Sciatic nerve (tissue), 2 donors: Measurements from ENCODE around the gene LINC01488. TPM values are rescaled to one million over a fixed set of nuclear protein-coding genes. Genes with fewer than 3 reads are reported as not detected.

Experiments used
- ATAC-seq: fragments of 200-7000 bp; cut with Tn5 transposase; one replicate; pipeline ENCODE4 v1.9.1; 2020; ENCODE audit warnings: mild to moderate bottlenecking, moderate library complexity
- DNase-seq: peaks from one replicate; pipeline ENCODE4 v3.0.0-alpha.2; 2020; ENCODE audit warnings: low spot score
- intact Hi-C: fragments of 100-400 bp; cut with DNase I; formaldehyde crosslinking; loops from one replicate; pipeline ENCODE4 v1.14.2; 2022
- total RNA-seq: library from RNA; stranded (reverse); fragmentation: NEBNext Ultra II Directional; extraction: Animal tissue kit (Norgen Biotek cat#: 25700); gene quantifications from one replicate; pipeline ENCODE4 v1.2.1, GENCODE V29; 2021
- donor health status: DM: no; HTN: no; CAD: no.
- donor health status: DM: no; HTN: no; CAD: no.

LINC01488 gene
- total RNA-seq, 1 donor from 2014 or later: not detected

DNA sequence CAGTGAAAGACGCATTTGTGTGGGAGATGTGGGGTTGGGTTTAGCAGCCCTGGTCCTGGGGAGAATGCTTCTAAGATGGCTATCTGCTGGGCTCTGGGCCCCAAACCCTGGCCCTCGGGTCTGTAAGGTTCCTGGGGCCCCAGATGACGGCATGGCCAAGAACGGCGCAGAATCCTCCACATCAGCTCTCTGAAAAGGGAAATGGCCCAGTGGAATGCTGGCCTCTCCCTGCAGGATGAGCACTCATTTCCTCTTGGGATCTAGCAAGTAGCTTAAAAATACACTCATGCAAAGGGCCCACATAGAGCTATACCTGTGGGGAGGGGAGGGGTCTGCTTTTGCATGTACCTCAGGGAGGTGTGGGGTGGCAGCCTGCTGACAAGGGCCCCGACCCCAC, 37.5 kb upstream of the LINC01488 start:
- DNase-seq (no peak), ATAC-seq (no peak)
- intact Hi-C loops: loop anchor here (5.0 kb wide), 1 partner anchor 193 kb away; no protein-coding TSS in a partner anchor

DNA sequence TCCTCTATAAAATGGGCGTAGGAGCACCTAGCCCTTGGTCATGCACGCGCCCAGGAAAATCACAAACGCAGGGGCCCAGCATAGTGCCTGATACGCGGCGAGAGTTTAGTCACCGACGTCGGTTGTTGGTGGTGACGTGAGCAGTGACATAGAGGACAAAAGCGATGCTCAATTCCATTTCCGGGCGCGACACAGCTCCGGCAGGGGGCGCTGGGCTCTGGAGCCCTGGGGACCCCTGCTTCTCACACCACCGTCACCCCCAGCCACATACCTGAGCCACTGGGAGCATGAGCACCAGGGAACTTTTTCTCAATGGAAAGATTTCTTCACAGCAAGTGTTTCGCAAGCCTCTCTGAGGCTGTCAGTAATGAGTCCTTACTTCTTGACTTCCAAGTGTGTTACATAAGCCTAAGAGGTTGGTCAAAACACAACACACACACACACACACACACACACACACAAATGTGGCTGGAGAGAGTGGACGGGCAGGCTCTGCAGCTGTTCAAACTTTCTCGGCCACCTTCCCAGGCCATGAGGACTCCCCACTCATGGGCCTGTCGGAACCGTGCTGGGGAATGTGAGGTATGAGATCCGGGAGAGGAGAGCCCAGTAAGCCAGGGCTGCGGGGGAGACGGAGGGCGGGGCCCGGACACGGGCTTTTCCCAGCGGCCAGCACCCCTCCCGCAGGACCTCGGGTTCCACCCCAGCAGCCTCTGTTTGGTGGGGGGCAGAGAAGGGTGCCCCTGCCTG, 36.9 kb upstream of the LINC01488 start:
- peak; percentile 84 for DNase-seq

DNA sequence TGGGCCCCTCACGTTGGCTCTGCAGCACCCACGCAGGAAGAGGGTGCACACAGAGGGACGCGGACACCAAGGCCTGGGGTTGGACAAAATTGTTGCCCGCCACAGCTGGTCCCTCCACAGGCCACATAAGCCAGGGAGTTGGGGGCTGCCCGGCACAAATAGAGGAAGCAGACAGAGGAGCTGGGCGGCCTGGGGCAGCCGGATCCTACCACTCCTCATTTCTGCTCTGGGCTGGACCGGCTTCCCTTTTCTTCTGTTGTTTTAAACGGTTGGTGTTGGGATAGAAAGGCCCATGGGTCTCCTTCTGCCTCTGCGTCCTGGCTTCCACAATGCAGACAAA, 36.4 kb upstream of the LINC01488 start:
- intact Hi-C loops: no loop called here
- peak; percentile 7 for ATAC-seq
- DNase-seq: no peak

More for the DNA sequence above, 36.9 kb upstream of the LINC01488 start:
- peak; percentile 83 for ATAC-seq
- intact Hi-C loops: loop anchor here (5.0 kb wide), 1 partner anchor 193 kb away; no protein-coding TSS in a partner anchor

DNA sequence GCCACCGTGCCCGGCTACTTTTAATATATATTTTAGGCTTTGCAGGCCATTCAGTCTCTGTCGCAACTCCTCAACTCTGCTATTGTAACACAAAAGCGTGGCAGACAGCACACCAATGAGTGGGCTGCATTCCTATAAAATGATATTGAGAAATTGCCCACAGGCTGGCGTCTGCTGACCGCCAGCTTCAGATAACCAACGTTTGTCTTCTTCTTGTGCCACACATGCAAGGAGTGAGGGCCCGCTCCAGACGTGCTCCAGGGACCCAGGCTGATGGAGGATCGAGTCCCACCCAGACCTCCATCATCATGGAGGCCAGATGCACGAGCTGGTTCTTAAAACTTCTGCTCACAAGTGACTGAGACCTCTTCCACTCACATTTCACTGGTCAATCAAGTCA, 35.4 kb upstream of the LINC01488 start:
- intact Hi-C loops: no loop called here
- ATAC-seq (no peak), DNase-seq (no peak)

DNA sequence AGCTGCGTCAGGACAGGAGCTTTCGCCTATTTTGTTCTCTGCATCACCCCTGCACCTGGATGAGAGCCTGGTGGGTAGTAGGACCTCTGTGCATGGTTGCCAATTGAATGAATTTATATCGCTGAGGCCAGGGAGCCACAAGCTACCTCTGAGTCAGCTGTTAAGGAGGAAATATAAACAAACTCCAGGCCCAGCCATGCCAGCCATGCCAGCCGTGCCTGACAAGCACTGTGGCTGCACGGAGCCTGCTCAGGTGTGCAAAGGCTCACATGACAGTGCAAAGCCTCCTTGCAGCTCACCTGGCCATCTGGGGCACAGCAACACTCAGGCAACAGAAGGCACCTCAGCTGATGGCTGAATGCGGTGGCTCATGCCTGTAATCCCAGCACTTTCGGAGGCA, 33.7 kb upstream of the LINC01488 start:
- intact Hi-C loops: no loop called here
- DNase-seq (no peak), ATAC-seq (no peak)

DNA sequence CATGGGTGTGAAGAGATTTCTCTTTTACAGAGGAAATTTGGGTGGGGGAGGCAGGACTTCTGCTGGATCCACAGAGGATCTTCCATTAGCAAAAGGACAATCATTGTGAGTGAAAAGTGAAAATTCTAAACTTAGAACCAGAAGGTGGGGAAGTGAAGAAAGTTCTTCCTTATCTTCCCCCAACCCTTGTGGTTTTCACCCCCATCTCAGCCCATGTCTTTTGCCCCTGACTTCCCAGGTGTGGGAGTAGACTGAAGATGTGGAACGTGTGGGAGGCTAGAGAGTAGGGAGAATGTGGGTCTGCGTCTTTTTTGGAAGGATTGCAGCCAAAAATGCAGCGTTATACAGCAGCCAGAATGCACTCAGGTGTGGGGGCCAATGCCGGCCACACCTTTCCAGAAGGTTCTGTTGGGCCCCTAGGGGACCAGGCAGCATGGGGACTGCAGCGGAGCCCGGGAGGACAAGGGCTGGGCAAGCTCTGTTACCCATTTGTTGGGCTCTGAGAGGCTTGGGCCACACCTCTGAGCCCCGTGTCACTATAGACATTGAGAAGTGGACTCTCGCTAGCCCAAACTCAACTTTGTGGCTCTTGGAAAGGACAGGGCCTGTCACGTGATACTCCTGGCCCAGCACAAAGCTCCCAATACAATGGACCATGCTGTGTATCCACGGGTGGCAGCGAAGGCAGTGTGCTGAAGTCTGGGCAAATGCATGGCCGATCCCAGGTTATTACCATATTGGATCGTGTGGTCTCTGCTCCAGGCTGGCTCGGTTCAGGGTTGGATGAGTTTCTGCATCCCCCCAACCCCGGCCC, 32.8 kb upstream of the LINC01488 start:
- ATAC-seq (no peak), DNase-seq (no peak)
- intact Hi-C loops: no loop called here

DNA sequence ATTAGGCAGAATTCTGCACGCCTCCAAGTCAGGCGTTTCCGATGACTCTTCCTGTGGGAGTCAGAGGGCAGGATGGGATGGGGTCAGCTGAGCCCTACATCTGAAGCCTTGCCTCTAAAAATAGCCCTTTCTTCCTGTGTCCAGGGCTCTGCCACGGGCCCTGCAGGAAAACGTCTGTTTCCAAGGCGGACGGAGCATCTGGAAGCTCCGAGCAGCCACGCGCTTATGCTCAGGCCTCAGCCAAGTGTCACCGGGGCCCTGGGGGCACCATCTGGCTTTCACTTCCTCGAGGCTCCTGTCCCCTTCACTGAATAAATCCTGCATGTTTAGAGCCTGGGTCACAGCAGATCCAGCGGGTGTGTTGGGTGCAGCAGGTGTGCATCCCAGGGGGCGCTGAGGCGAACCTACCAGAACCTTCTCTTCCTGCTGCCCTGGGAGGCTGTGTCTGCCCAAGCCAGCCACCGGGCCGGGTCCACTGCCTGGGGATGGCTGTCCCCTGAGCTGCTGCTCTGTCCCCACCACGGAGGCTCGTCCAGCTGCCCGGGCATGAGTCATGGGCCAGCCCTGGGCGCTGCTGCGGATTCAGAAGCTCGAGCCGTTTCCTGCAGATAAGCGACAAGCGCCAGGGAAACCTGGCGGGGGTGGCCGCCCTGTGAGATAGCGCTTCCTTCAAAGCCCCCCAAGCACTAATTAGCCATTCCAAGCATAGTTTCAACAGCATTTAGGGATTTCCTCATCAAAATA, 32.0 kb upstream of the LINC01488 start:
- intact Hi-C loops: no loop called here
- ATAC-seq: peak; percentile 57
- DNase-seq: no peak

DNA sequence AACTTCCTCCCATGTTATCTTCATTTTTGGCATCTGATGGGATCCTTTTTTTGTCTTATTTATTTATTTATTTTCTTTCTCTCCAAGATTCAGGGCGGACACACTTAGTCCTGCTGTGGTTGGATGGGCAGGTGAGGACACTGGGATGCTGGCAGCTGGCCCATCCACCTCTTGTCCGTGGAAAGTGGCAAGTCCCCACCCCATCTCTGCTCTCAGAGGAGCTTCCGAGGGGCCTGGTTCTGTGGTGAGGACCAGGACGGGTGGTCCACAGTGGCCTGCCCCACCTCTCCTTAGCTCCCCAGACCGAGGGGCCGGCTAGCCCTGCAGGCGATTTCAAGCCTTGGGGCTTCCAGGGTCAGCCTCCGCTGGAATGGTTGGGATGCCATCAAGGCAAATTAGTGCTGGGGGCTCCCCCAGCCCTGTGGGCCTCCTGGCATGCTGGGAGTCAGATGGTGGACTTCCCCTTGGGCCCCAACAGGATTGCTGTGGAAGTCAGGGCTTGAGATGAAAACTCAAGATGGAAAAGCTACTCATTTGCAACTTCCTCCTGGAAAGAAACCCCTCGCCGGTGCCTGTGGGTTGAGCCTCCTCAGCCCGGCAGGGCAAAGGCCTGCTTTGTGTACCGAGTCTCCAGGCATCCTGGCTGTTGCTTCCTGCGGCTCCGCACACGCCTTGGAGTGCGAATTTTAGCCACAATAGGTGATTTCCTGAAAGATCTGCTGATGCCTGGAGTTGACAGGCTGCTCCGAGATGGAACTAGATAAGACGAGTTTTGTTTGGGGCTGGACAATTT, 31.2 kb upstream of the LINC01488 start:
- intact Hi-C loops: no loop called here
- no peak for DNase-seq
- no peak for ATAC-seq

DNA sequence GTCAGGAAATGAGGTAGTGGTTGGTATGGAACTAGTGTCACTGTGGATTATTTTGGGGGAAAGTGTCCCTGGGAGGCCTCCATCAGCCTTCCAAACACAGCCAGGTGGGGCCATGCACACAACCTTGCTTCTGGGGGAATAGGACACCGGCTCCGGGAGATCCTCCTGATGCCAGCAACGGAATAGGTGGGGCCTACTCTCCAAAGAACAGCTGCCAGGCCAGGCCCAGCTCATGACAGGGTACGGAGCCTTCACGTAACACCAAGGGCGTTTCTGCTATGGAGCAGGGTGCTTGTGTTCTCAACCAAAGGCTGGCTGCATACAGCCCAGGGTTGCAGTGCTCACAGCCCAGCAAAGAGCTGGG, 30.6 kb upstream of the LINC01488 start:
- intact Hi-C loops: no loop called here
- ATAC-seq (no peak), DNase-seq (no peak)

DNA sequence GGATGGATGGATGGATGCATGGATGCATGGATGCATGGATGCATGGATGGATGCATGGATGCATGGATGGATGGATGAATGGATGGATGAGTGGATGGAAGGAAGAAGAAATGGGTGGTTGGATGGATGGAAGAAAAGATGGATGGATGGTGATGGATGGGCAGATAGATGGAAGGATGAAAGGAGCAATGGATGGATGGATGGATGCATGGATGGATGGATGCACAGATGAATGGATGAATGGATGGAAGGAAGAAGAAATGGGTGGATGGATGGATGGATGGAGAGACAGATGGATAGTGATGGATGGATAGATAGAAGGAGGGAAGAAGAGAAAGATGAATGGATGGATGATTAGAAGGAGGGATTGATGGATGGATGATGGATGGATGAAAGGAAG, 30.2 kb upstream of the LINC01488 start:
- DNase-seq (no peak), ATAC-seq (no peak)
- intact Hi-C loops: no loop called here

DNA sequence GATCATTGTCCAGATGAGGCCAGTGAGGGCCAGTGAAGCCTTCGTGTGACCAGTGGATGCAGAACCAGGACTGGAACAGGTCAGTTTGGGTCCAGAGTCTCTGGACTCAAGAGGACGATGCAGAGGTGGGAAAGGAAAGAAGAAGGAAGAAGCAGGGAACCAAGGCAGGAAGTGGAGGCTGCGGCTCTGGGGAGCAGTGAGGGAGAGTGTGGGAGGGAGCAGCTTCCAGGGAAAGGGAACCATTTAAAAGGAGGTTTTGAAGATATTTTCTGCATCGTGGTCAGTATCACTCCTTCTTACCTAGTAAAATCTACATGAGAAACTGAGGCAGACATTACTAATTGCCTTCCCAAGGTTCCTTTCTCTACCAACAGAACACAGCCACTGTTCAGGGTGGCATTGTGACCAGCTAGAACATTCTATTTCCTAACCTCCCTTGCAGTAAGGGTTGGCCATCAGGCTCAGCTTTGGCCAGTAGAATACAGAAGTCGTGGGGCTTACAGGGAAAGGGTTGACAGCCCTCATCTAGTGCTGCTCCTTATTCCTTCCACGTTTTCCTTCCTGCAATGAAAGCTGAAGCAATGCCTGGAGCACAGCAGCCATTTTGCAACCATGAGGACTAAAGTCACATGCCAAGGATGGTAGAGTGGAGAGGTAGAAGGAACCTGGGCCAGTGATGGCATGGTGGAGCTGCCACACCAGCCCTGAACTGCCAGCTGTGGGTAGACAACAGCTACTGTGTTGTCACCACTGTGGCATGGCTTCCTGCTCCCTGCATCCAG, 29.1 kb upstream of the LINC01488 start:
- intact Hi-C loops: no loop called here
- DNase-seq (no peak), ATAC-seq (no peak)

DNA sequence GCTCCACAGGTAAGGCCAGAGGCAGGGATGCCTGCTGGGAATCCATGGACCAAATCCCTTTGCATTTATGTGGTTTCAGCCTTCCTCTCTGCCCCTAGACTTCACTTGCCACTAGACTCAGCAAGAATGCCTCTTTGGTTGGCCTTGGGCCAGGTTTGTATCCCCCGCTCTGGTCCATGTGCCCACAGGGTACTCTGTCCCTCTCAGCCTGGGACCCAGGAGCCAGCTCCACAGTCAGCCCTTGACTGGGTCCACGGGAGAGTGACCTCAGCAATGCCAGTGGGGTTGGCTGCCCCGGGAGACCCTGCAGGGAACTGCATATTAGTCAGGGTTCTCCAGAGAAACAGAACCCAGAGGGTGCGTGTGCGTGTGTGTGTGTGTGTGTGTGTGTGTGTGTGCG, 28.3 kb upstream of the LINC01488 start:
- ATAC-seq (no peak), DNase-seq (no peak)
- intact Hi-C loops: no loop called here

DNA sequence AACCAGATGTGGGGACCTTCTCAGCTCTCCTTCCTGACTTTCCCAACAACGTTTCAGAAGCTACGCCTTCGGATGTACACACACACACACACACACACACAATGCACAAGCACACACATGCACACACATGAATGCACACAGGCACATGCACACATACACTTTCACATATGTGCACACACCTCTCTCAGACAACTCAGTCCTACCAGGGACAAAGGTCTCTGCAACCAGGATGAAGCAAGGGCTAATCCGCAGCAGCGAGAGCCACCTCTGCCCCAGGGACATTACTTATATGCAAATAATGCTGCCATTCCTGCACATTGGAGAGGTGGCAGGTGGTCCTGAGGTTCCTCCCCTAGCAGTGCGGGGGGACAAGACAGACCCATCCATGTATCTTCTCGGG, 27.4 kb upstream of the LINC01488 start:
- no peak for DNase-seq
- intact Hi-C loops: no loop called here
- ATAC-seq: no peak

DNA sequence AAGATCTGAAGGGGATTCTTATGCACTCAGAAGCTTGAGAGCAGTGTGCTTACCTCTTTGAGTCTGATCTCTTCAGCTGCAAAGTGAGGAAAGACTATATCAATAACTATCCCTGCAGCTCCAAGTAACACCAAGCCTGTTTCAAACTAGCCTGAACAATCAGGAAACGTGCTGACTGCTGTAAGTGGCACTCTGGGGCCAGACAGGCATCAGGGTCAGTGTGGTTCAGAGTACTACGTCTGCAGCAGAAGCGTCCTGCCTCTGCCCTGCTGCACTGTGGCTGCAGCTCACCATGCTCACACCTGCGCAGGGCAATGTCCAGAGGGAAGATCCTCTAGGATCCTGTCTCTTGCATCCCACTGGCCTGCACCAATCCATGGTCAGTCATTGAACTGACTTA, 25.5 kb upstream of the LINC01488 start:
- no peak for DNase-seq
- intact Hi-C loops: no loop called here
- no peak for ATAC-seq

DNA sequence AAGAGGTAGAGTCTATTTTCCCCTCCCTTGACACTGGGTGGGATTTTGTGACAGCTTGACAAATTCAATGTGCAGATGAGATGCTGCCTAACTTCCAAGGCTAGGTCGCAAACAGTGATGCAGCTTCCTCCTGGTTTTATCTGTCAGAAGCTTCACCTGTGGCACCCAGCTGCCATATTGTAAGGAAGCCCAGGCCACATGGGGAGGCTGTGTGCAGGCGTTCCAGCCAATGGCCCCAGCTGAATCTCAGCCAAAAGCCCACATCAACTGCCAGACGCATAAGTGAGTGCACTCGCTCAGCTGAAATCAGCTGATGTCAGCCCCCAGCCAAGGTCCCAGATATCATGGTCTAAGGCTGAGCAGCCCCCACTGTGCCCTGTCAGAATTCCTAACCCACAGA, 24.8 kb upstream of the LINC01488 start:
- DNase-seq: no peak
- intact Hi-C loops: no loop called here
- no peak for ATAC-seq

DNA sequence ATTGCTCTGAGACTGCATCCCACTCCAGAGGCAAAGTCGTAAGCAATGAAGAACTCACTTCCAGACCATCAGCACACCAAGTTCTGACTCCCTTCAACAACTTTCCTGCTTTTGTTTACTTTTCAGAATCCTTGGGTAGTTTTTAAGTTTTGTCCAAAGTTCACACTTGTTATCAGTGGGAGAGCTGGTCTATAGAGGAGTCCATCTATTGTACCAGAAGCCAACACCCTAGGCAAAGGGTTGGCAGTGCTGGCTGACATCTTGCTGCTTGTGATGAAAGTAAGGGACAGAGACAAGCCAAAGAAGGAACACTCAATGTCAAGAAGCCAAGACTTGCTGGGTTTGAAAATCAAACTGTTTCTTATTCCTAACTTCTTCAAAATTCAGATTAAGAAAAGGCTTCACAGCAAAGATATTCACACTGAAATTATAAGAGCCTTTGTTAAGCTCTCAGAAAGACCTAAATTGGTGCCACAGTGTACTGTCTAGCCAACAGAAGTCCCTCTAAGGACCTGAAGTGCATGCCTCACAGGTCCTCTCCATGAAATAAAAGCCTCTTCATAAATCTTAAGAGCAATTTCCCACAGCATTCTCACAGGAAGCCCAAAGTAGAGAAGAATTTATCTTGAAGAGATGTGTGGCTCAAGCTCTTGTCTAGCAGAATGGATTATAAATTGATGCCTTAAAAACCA, 21.5 kb upstream of the LINC01488 start:
- ATAC-seq (no peak), DNase-seq (no peak)
- intact Hi-C loops: no loop called here

DNA sequence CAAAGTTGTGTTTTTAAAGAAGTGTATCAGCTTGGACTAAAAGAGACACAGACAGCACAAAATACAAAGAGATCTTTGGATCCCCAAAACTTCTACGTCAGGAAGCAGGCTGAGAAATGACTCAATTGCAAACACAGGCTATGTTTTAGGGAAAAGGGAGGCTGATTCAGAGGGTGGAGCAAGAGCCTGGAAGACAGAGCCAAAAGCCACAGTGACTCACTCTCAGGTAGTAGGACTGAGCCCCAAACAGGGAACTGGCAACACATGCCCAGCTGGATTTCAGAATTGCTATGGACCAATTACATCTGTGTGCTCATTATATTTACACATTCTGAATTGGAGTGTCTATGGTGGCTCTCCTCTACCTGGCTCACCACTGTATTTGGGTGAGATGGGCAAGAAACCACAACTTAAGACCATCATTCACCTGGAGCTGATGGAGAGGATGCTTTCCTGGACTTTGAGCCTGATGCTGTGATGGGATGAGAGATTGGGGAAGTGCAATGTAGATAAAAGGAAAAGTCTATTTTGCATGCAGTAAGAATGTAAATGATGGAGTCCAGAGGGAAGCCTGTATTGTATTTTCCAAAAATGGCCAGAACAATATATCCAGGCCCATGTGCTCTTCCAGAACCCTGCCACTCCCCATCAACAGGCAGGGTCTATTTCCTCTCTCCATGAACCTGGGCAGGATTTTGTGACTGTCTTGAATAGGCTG, 20.8 kb upstream of the LINC01488 start:
- intact Hi-C loops: no loop called here
- ATAC-seq: no peak
- no peak for DNase-seq
